Keratinocyte (primary cell): ENCODE results near the gene FCHO2. TPM values are rescaled to one million over a fixed set of nuclear protein-coding genes. Genes with fewer than 3 reads are reported as not detected.

Experiments
- DNase-seq: peaks from one replicate; pipeline ENCODE4 v3.0.0-alpha.2; 2011; ENCODE audit warnings: low read depth, missing footprints, low spot score
- FAIRE-seq: peaks from 2 replicates; lab custom pipeline; 2011; peaks lifted over from hg19 to GRCh38; lab: Jason Lieb, UNC
- H2AFZ ChIP-seq: 2 replicates; pipeline ENCODE4 v1.6.0; 2012; ENCODE audit warnings: low read length, control low read depth, inconsistent platforms; ENCODE audit not compliant: control insufficient read depth
- H3K27ac ChIP-seq: 2 replicates; pipeline ENCODE4 v1.5.1; 2011; ENCODE audit warnings: low read length; ENCODE audit not compliant: control insufficient read depth, insufficient read depth
- H3K27me3 ChIP-seq: 3 replicates; pipeline ENCODE4 v1.6.0; 2011; ENCODE audit warnings: low read length; ENCODE audit not compliant: control insufficient read depth, insufficient read depth; ENCODE audit errors: extremely low read depth
- H3K36me3 ChIP-seq, 2 experiments: 2 replicates in 1 of 2; 3 replicates in 1 of 2; pipeline ENCODE4 v1.5.1; 2011; ENCODE audit warnings: low read length in 2 of 2, mild to moderate bottlenecking in 1 of 2; ENCODE audit not compliant: control insufficient read depth in 2 of 2, insufficient read depth in 2 of 2; ENCODE audit errors: extremely low read depth in 1 of 2
- H3K4me1 ChIP-seq: 3 replicates; pipeline ENCODE4 v1.5.1; 2011; ENCODE audit warnings: low read length; ENCODE audit not compliant: control insufficient read depth, insufficient read depth; ENCODE audit errors: extremely low read depth
- H3K4me2 ChIP-seq: 3 replicates; pipeline ENCODE4 v1.6.0; 2011; ENCODE audit warnings: low read depth, low read length; ENCODE audit not compliant: control insufficient read depth, insufficient read depth; ENCODE audit errors: extremely low read depth
- H3K4me3 ChIP-seq, 3 experiments: fragments of 200-600 bp in 1 of 3; sonication (generic) in 1 of 3; 2 replicates in 2 of 3; 3 replicates in 1 of 3; pipeline ENCODE4 v1.5.1; 2011 to 2016; ENCODE audit warnings: low read length in 3 of 3, mild to moderate bottlenecking in 3 of 3, control low read depth in 2 of 3, inconsistent platforms in 1 of 3, low read depth in 1 of 3, mixed read lengths in 1 of 3, mixed run types in 1 of 3, moderate library complexity in 1 of 3; ENCODE audit not compliant: control insufficient read depth in 2 of 3, insufficient read depth in 2 of 3; ENCODE audit errors: extremely low read depth in 1 of 3
- H3K79me2 ChIP-seq: 2 replicates; pipeline ENCODE4 v1.6.0; 2012; ENCODE audit warnings: low read length; ENCODE audit not compliant: control insufficient read depth, insufficient read depth
- H3K9ac ChIP-seq: 3 replicates; pipeline ENCODE4 v1.6.0; 2011; ENCODE audit warnings: low read length; ENCODE audit not compliant: control insufficient read depth, insufficient read depth; ENCODE audit errors: extremely low read depth
- H3K9me1 ChIP-seq: 3 replicates; pipeline ENCODE4 v1.6.0; 2011; ENCODE audit warnings: low read length; ENCODE audit not compliant: control insufficient read depth, insufficient read depth; ENCODE audit errors: extremely low read depth
- H3K9me3 ChIP-seq: 2 replicates; pipeline ENCODE4 v1.5.1; 2012; ENCODE audit warnings: low read depth, low read length; ENCODE audit not compliant: control insufficient read depth
- H4K20me1 ChIP-seq: 3 replicates; pipeline ENCODE4 v1.6.0; 2011; ENCODE audit warnings: low read length; ENCODE audit not compliant: control insufficient read depth, insufficient read depth; ENCODE audit errors: extremely low read depth
- CTCF ChIP-seq, 3 experiments: IDR thresholded peaks in 1 of 3; conservative IDR thresholded peaks in 1 of 3; optimal IDR thresholded peaks in 1 of 3; 2 replicates in 2 of 3; 3 replicates in 1 of 3; pipeline versions ENCODE3 to v1.5.1; 2011; ENCODE audit warnings: low read length in 3 of 3, mild to moderate bottlenecking in 3 of 3, moderate library complexity in 2 of 3, control low read depth in 1 of 3, inconsistent platforms in 1 of 3; ENCODE audit not compliant: insufficient read depth in 2 of 3; ENCODE audit errors: extremely low read depth in 1 of 3
- EZH2 ChIP-seq: IDR thresholded peaks from one replicate; pipeline ENCODE4 v1.6.1; 2012; ENCODE audit warnings: inconsistent platforms, mild to moderate bottlenecking, low read length, moderate library complexity
- dilution Hi-C: fragments of 300-500 bp; cut with MboI; formaldehyde crosslinking; loops from one replicate; pipeline ENCODE4 v1.7.0; 2020; ENCODE audit warnings: low sequenced_read_pairs; ENCODE audit not compliant: extremely low pct_ligation_motif_present
- polyA plus RNA-seq, 5 experiments: library from polyadenylated mRNA; depleted of rRNA in 3 of 5; stranded (reverse) in 3 of 5; stranded (forward) in 1 of 5; unstranded in 1 of 5; fragments of >200 nt; gene quantifications; 1 replicate in 1 of 5; 2 replicates in 3 of 5; 3 replicates in 1 of 5; pipeline versions ENCODE4 v1.2.1 to v1.2.3, GENCODE V29; 2011 to 2012; ENCODE audit warnings: missing spikeins in 2 of 5, low read depth in 1 of 5, low replicate concordance in 1 of 5

FCHO2 gene
- polyA plus RNA-seq, 1 donor (not counting 4 experiments of a cell fraction or from before 2014, with no cell fraction given): 10.6 TPM

- Histone ChIP-seq H3K4me3 (no peak overlapping the region), H3K4me2 (no peak overlapping the region), H2AFZ (no peak overlapping the region), H4K20me1 (no peaks in the 10 kb centered on the region), H3K9me1 (no peaks in the 10 kb centered on the region), H3K36me3 (peaks cover 4 to 5% of the 10 kb centered on the region in 2 experiments), H3K9ac (no peak overlapping the region), H3K79me2 (no peaks in the 10 kb centered on the region), H3K27me3 (no peaks in the 10 kb centered on the region), H3K4me1 (peaks cover 5% of the 10 kb centered on the region), H3K27ac (no peak overlapping the region), H3K9me3 (no peaks in the 10 kb centered on the region)
- dilution Hi-C loops: no loop called here
- TF ChIP-seq EZH2: no peak
- no peak for TF ChIP-seq CTCF (optimal IDR thresholded peaks at IDR 0.05 in 1 of 3, IDR thresholded peaks at IDR 0.05 in 1 of 3, conservative IDR thresholded peaks at IDR 0.05 in 1 of 3; ENCODE audit: extremely low read depth in 1 of 3, insufficient read depth in 2 of 3, low read length in 3 of 3)
- FAIRE-seq: no peak
- DNase-seq: no peak
Measured at GRCh38 chr5:73132759-73133158, 176.9 kb downstream of the FCHO2 start.

- no peak for FAIRE-seq
- TF ChIP-seq EZH2 (no peak), CTCF (optimal IDR thresholded peaks at IDR 0.05 in 1 of 3, IDR thresholded peaks at IDR 0.05 in 1 of 3, conservative IDR thresholded peaks at IDR 0.05 in 1 of 3; ENCODE audit: extremely low read depth in 1 of 3, insufficient read depth in 2 of 3, low read length in 3 of 3) (no peak)
- Histone ChIP-seq H3K79me2 (no peaks in the 10 kb centered on the region), H4K20me1 (no peaks in the 10 kb centered on the region), H3K4me1 (peaks cover 8% of the 10 kb centered on the region), H2AFZ (no peak overlapping the region), H3K4me3 (no peak overlapping the region), H3K27me3 (no peaks in the 10 kb centered on the region), H3K9me3 (no peaks in the 10 kb centered on the region), H3K4me2 (no peak overlapping the region), H3K36me3 (peaks cover 0 to 2% of the 10 kb centered on the region in 2 experiments), H3K9ac (no peak overlapping the region), H3K9me1 (no peaks in the 10 kb centered on the region), H3K27ac (no peak overlapping the region)
- DNase-seq: no peak
- dilution Hi-C loops: no loop called here
Measured at GRCh38 chr5:73135021-73135420, 179.2 kb downstream of the FCHO2 start.
